ENCODE data around the gene FRS3. TPM values are rescaled to one million over a fixed set of nuclear protein-coding genes. Genes with fewer than 3 reads are reported as not detected.

Gene FRS3
- total and polyA plus RNA-seq, 2 of the 8 experiments (the other 6 are each of a cell fraction or from before 2014, with no cell fraction given) = 3.4 to 4.4 TPM

- H2AFZ ChIP-seq (ENCODE audit: low read length) = no peak overlapping the region; the same call in 1 of the 2 replicates
- H2AK5ac ChIP-seq (ENCODE audit: low read depth, low read length) = no peak overlapping the region
- H4K20me1 ChIP-seq (replicated peaks in 1 of 2; ENCODE audit: control insufficient read depth in 1 of 2, insufficient read depth in 2 of 2, low read length in 2 of 2) = peaks cover 0 to 2% of the 10 kb centered on the region in 2 experiments
- no peaks in the 10 kb centered on the region for H3K79me2 ChIP-seq (ENCODE audit: control insufficient read depth in 1 of 2, insufficient read depth in 2 of 2, low read length in 2 of 2)
- H3K79me1 ChIP-seq (ENCODE audit: low read depth, low read length) = no peaks in the 10 kb centered on the region
- H3K9ac ChIP-seq (replicated peaks in 1 of 4; ENCODE audit: extremely low read depth in 1 of 4, low read depth in 3 of 4, low read length in 3 of 4) = no peak overlapping the region
- H3K56ac ChIP-seq (replicated peaks; ENCODE audit: insufficient read length, low read depth, low read length) = no peak overlapping the region
- no peaks in the 10 kb centered on the region for H3K36me3 ChIP-seq (ENCODE audit: control insufficient read depth in 2 of 4, insufficient read depth in 4 of 4, low read length in 3 of 4)
- no peaks in the 10 kb centered on the region for H3K9me3 ChIP-seq (ENCODE audit: insufficient read depth in 2 of 2, low read depth in 1 of 2, low read length in 1 of 2)
- no peak overlapping the region for H4K5ac ChIP-seq (ENCODE audit: insufficient read length, low read depth, low read length)
- no peak overlapping the region for H2BK120ac ChIP-seq (replicated peaks; ENCODE audit: low read depth, low read length)
- peak overlapping the region; percentile 71 to 93 for H3K4me2 ChIP-seq (ENCODE audit: insufficient read depth in 1 of 2, low read depth in 2 of 2, low read length in 2 of 2)
- H3K4me3 ChIP-seq (ENCODE audit: extremely low read depth in 1 of 4, insufficient read depth in 2 of 4, low read depth in 3 of 4, low read length in 4 of 4) = peak overlapping the region; percentile 60 to 74 (median 68); a peak in 7 of 8 replicates
- no peak overlapping the region; the same call in 1 of the 2 replicates for H4K8ac ChIP-seq (ENCODE audit: extremely low read depth, insufficient read depth, low read length)
- POLR2A ChIA-PET (ENCODE audit: partially characterized antibody) = interaction anchor here (0.9 to 1.6 kb wide), 4 partner anchors 9 to 55 kb away, joined by 3 to 5 read pairs (median 3); no protein-coding TSS in a partner anchor
- H3K4ac ChIP-seq (replicated peaks; ENCODE audit: insufficient read length, low read depth, low read length) = no peak overlapping the region
- H3K27me3 ChIP-seq (replicated peaks in 1 of 4; ENCODE audit: control insufficient read depth in 3 of 4, extremely low read depth in 1 of 4, insufficient read depth in 3 of 4, low read length in 3 of 4) = peaks cover 0 to 8% (median 5%) of the 10 kb centered on the region in 4 experiments; a peak in 3 of 7 replicates
- H3K23ac ChIP-seq (ENCODE audit: insufficient read length) = no peak overlapping the region
- no peak for DNase-seq (ENCODE audit: low read depth in 1 of 2, low spot score in 2 of 2)
- H3K4me1 ChIP-seq (replicated peaks in 1 of 4; ENCODE audit: control insufficient read depth in 3 of 4, insufficient read depth in 4 of 4, low read length in 3 of 4) = peaks cover 12 to 39% (median 25%) of the 10 kb centered on the region in 4 experiments
- no peak for TF ChIP-seq RAD21 (IDR thresholded peaks at IDR 0.05 in 1 of 2, conservative IDR thresholded peaks at IDR 0.05 in 1 of 2; ENCODE audit: low read depth in 2 of 2, low read length in 2 of 2)
- no peak for TF ChIP-seq BRCA1 (IDR thresholded peaks at IDR 0.05; ENCODE audit: low read depth, low read length)
- TF ChIP-seq EGR1 (IDR thresholded peaks at IDR 0.05; ENCODE audit: borderline replicate concordance, low read depth, low read length) = no peak
- TF ChIP-seq SAP30 (IDR thresholded peaks at IDR 0.05; ENCODE audit: insufficient read depth, insufficient replicate concordance, low read length) = no peak
- no peak for TF ChIP-seq EP300 (IDR thresholded peaks at IDR 0.05; ENCODE audit: borderline replicate concordance in 1 of 2, low read depth in 2 of 2, low read length in 2 of 2)
- no peak for TF ChIP-seq E2F6 (IDR thresholded peaks at IDR 0.05)
- TF ChIP-seq MAX (IDR thresholded peaks at IDR 0.05) = no peak
- TF ChIP-seq KDM4A (IDR thresholded peaks at IDR 0.05; ENCODE audit: low read depth, low read length, severe bottlenecking) = peak; percentile 20
- H2BK20ac ChIP-seq (ENCODE audit: low read length) = no peak overlapping the region
- H2BK15ac ChIP-seq (ENCODE audit: low read length) = no peak overlapping the region; the same call in 1 of the 2 replicates
- H4K91ac ChIP-seq (replicated peaks; ENCODE audit: insufficient read length, low read length) = no peak overlapping the region
- H3K14ac ChIP-seq (ENCODE audit: insufficient read length) = no peak overlapping the region
- CTCF ChIA-PET (ENCODE audit: partially characterized antibody) = interaction anchor here (0.6 to 5.3 kb wide), 20 partner anchors 10 to 399 kb away, joined by 3 to 37 read pairs (median 5); partner anchors contain the start of gene TOMM6
- peak overlapping the region; percentile 17; the same call in 1 of the 2 replicates for H3K18ac ChIP-seq (ENCODE audit: extremely low read depth, low read length)
- no peak for FAIRE-seq
- H2BK12ac ChIP-seq (ENCODE audit: low read depth, low read length) = no peak overlapping the region; the same call in 1 of the 2 replicates
- peaks cover 9% of the 10 kb centered on the region; the same call in 1 of the 2 replicates for H3K23me2 ChIP-seq (ENCODE audit: low read depth, low read length)
- 0 out of 2 replicates have a peak overlapping the region, but pooled peaks have one; percentile 45 for H2BK5ac ChIP-seq (ENCODE audit: low read depth, low read length)
- 20% methylated on average over 9 of the region's 11 CpGs; no CpG with 5 or more reads in 1 of the 2 experiments for WGBS, 2 experiments (ENCODE audit: extremely low coverage in 1 of 2, insufficient coverage in 1 of 2, insufficient read length in 1 of 2, insufficient replicate concordance in 2 of 2, low coverage in 1 of 2, low lambda C conversion rate in 2 of 2, missing lambda C conversion rate in 1 of 2)
- no peak overlapping the region for H3K27ac ChIP-seq (ENCODE audit: low read depth, low read length)
These were observed 46.4 kb downstream of the FRS3 start for GRCh38 chr6:41733360-41733706.
